ENCODE measurements around the gene GNL2. TPM values are rescaled to one million over a fixed set of nuclear protein-coding genes. Genes with fewer than 3 reads are reported as not detected.

Gene GNL2
- polyA plus RNA-seq, 1 donor (not counting 4 experiments of a cell fraction or from before 2014, with no cell fraction given), result 81.0 TPM

- Histone ChIP-seq H3K27me3 (ENCODE audit: control insufficient read depth, extremely low read depth, insufficient read depth, low read length) (no peaks in the 10 kb centered on the region), H3K4me2 (ENCODE audit: control insufficient read depth, extremely low read depth, insufficient read depth, low read depth, low read length) (peak overlapping the region; percentile 99), H3K4me1 (ENCODE audit: control insufficient read depth, extremely low read depth, insufficient read depth, low read length) (peaks cover 16% of the 10 kb centered on the region), H3K36me3 (ENCODE audit: control insufficient read depth in 2 of 2, extremely low read depth in 1 of 2, insufficient read depth in 2 of 2, low read length in 2 of 2) (peaks cover 3 to 16% of the 10 kb centered on the region in 2 experiments), H3K9ac (ENCODE audit: control insufficient read depth, extremely low read depth, insufficient read depth, low read length) (peak overlapping the region; percentile 97), H3K4me3 (ENCODE audit: control insufficient read depth in 2 of 3, extremely low read depth in 1 of 3, insufficient read depth in 2 of 3, low read depth in 1 of 3, low read length in 3 of 3) (peak overlapping the region; percentile 84 to 99 (median 97)), H3K9me3 (ENCODE audit: control insufficient read depth, low read depth, low read length) (no peaks in the 10 kb centered on the region), H2AFZ (ENCODE audit: control insufficient read depth, low read length) (peak overlapping the region; percentile 93), H3K27ac (ENCODE audit: control insufficient read depth, insufficient read depth, low read length) (peak overlapping the region; percentile 95), H4K20me1 (ENCODE audit: control insufficient read depth, extremely low read depth, insufficient read depth, low read length) (peaks cover 3% of the 10 kb centered on the region), H3K9me1 (ENCODE audit: control insufficient read depth, extremely low read depth, insufficient read depth, low read length) (no peaks in the 10 kb centered on the region), H3K79me2 (ENCODE audit: control insufficient read depth, insufficient read depth, low read length) (peaks cover 42% of the 10 kb centered on the region)
- FAIRE-seq (no peak), DNase-seq (ENCODE audit: low read depth, low spot score) (no peak)
- TF ChIP-seq, protein P1, sequence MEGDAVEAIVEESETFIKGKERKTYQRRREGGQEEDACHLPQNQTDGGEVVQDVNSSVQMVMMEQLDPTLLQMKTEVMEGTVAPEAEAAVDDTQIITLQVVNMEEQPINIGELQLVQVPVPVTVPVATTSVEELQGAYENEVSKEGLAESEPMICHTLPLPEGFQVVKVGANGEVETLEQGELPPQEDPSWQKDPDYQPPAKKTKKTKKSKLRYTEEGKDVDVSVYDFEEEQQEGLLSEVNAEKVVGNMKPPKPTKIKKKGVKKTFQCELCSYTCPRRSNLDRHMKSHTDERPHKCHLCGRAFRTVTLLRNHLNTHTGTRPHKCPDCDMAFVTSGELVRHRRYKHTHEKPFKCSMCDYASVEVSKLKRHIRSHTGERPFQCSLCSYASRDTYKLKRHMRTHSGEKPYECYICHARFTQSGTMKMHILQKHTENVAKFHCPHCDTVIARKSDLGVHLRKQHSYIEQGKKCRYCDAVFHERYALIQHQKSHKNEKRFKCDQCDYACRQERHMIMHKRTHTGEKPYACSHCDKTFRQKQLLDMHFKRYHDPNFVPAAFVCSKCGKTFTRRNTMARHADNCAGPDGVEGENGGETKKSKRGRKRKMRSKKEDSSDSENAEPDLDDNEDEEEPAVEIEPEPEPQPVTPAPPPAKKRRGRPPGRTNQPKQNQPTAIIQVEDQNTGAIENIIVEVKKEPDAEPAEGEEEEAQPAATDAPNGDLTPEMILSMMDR (optimal IDR thresholded peaks at IDR 0.05 in 1 of 3, IDR thresholded peaks at IDR 0.05 in 1 of 3, conservative IDR thresholded peaks at IDR 0.05 in 1 of 3; ENCODE audit: extremely low read depth in 1 of 3, insufficient read depth in 2 of 3, low read length in 3 of 3), result no peak
- TF ChIP-seq EZH2 (IDR thresholded peaks at IDR 0.05; ENCODE audit: low read length), result no peak
- dilution Hi-C loops (cut with MboI; ENCODE audit: extremely low pct_ligation_motif_present, low sequenced_read_pairs), result loop anchor here (25.0 kb wide), 1 partner anchor 91 kb away; the partner anchor contains the start of gene CDCA8
Measured at GRCh38 chr1:37596182-37596667, 488 bp upstream of the GNL2 start.

DNA sequence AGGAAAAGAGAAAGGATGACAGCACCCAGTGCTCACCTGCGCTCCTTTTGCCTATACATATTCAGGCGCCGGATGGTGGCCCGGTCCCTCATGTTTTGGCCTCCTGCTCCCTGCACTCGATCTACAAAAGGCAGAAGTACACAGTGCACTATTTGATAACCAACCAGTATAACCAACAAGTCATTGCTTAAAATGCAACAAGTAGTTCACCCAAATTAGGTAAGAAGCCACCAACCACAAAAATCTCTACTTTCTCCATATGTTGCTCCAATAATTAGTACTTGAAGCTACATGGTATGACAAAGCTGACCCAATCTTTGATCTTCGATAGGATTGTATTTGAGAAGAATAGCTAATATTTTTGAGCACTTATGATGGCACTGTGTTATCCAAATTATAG lies 2.0 kb downstream of the GNL2 start:
- TF ChIP-seq, protein P1 (optimal IDR thresholded peaks at IDR 0.05 in 1 of 3, IDR thresholded peaks at IDR 0.05 in 1 of 3, conservative IDR thresholded peaks at IDR 0.05 in 1 of 3; ENCODE audit: extremely low read depth in 1 of 3, insufficient read depth in 2 of 3, low read length in 3 of 3), result no peak
- TF ChIP-seq EZH2 (IDR thresholded peaks at IDR 0.05; ENCODE audit: low read length), result no peak
- dilution Hi-C loops (cut with MboI; ENCODE audit: extremely low pct_ligation_motif_present, low sequenced_read_pairs), result loop anchor here (25.0 kb wide), 1 partner anchor 94 kb away; the partner anchor contains the start of gene CDCA8
- Histone ChIP-seq H3K4me2 (ENCODE audit: control insufficient read depth, extremely low read depth, insufficient read depth, low read depth, low read length) (no peak overlapping the region), H3K9me1 (ENCODE audit: control insufficient read depth, extremely low read depth, insufficient read depth, low read length) (no peaks in the 10 kb centered on the region), H3K36me3 (ENCODE audit: control insufficient read depth in 2 of 2, extremely low read depth in 1 of 2, insufficient read depth in 2 of 2, low read length in 2 of 2) (peaks cover 9 to 34% of the 10 kb centered on the region in 2 experiments), H3K4me1 (ENCODE audit: control insufficient read depth, extremely low read depth, insufficient read depth, low read length) (peaks cover 16% of the 10 kb centered on the region), H3K9ac (ENCODE audit: control insufficient read depth, extremely low read depth, insufficient read depth, low read length) (no peak overlapping the region), H2AFZ (ENCODE audit: control insufficient read depth, low read length) (no peak overlapping the region), H3K9me3 (ENCODE audit: control insufficient read depth, low read depth, low read length) (no peaks in the 10 kb centered on the region), H3K27me3 (ENCODE audit: control insufficient read depth, extremely low read depth, insufficient read depth, low read length) (no peaks in the 10 kb centered on the region), H3K27ac (ENCODE audit: control insufficient read depth, insufficient read depth, low read length) (no peak overlapping the region), H3K4me3 (ENCODE audit: control insufficient read depth in 2 of 3, extremely low read depth in 1 of 3, insufficient read depth in 2 of 3, low read depth in 1 of 3, low read length in 3 of 3) (no peak overlapping the region), H3K79me2 (ENCODE audit: control insufficient read depth, insufficient read depth, low read length) (peaks cover 55% of the 10 kb centered on the region), H4K20me1 (ENCODE audit: control insufficient read depth, extremely low read depth, insufficient read depth, low read length) (peaks cover 3% of the 10 kb centered on the region)
- FAIRE-seq (no peak), DNase-seq (ENCODE audit: low read depth, low spot score) (no peak)
